DND-41 (cell line): ENCODE results near the gene GGT5.

ENCODE experiments used
- ATAC-seq: fragments of 200-7000 bp; cut with Tn5 transposase; 3 replicates; pipeline ENCODE4 v1.9.1; 2021; ENCODE audit warnings: low read depth; ENCODE audit not compliant: insufficient read depth
- DNase-seq: peaks from one replicate; pipeline ENCODE4 v3.0.0-alpha.2; 2020
- H2AFZ ChIP-seq: 2 replicates; pipeline ENCODE4 v1.6.0; 2012; ENCODE audit warnings: low read depth, low read length
- H3K27ac ChIP-seq: 2 replicates; pipeline ENCODE4 v1.5.1; 2012; ENCODE audit warnings: low read length, inconsistent platforms
- H3K27me3 ChIP-seq: fragments of 200-600 bp; sonication (generic); 2 replicates; pipeline ENCODE4 v1.6.0; 2012; ENCODE audit warnings: low read length, mild to moderate bottlenecking, inconsistent platforms; ENCODE audit not compliant: insufficient read depth, poor library complexity
- H3K36me3 ChIP-seq: 2 replicates; pipeline ENCODE4 v1.5.1; 2012; ENCODE audit warnings: low read length, inconsistent platforms; ENCODE audit not compliant: insufficient read depth
- H3K4me1 ChIP-seq: 2 replicates; pipeline ENCODE4 v1.5.1; 2012; ENCODE audit warnings: mild to moderate bottlenecking, low read length; ENCODE audit not compliant: insufficient read depth
- H3K4me2 ChIP-seq: 2 replicates; pipeline ENCODE4 v1.6.0; 2012; ENCODE audit warnings: mild to moderate bottlenecking, moderate library complexity, low read length, inconsistent platforms; ENCODE audit not compliant: insufficient read depth
- H3K4me3 ChIP-seq, 2 experiments: fragments of 200-600 bp in 1 of 2; shearing (Covaris generic) in 1 of 2; 2 replicates each; pipeline ENCODE4 v1.5.1; 2012 to 2016; ENCODE audit warnings: inconsistent platforms in 2 of 2, low read length in 2 of 2, mild to moderate bottlenecking in 2 of 2, low read depth in 1 of 2, moderate library complexity in 1 of 2
- H3K79me2 ChIP-seq: 2 replicates; pipeline ENCODE4 v1.6.0; 2012; ENCODE audit warnings: low read length, inconsistent platforms; ENCODE audit not compliant: insufficient read depth
- H3K9ac ChIP-seq: 2 replicates; pipeline ENCODE4 v1.6.0; 2012; ENCODE audit warnings: low read depth, mild to moderate bottlenecking, inconsistent platforms, low read length, moderate library complexity
- H3K9me3 ChIP-seq: 2 replicates; pipeline ENCODE4 v1.5.1; 2012; ENCODE audit warnings: low read length, moderate library complexity, mild to moderate bottlenecking, inconsistent platforms; ENCODE audit not compliant: insufficient read depth, severe bottlenecking
- H4K20me1 ChIP-seq: 2 replicates; pipeline ENCODE4 v1.6.0; 2012; ENCODE audit warnings: low read length; ENCODE audit not compliant: insufficient read depth
- EZH2 ChIP-seq: IDR thresholded peaks from 3 replicates; pipeline ENCODE4 v1.6.1; 2012; ENCODE audit warnings: borderline replicate concordance, low read depth, mild to moderate bottlenecking, moderate library complexity, low read length, inconsistent platforms; ENCODE audit not compliant: severe bottlenecking
- TF ChIP-seq, protein P1 (sequence below): IDR thresholded peaks from 2 replicates; pipeline ENCODE4 v1.5.1; 2012; ENCODE audit warnings: borderline replicate concordance, low read length, moderate library complexity, mild to moderate bottlenecking; ENCODE audit not compliant: poor library complexity, severe bottlenecking; ENCODE audit errors: extremely low read depth

Gene GGT5

DNA sequence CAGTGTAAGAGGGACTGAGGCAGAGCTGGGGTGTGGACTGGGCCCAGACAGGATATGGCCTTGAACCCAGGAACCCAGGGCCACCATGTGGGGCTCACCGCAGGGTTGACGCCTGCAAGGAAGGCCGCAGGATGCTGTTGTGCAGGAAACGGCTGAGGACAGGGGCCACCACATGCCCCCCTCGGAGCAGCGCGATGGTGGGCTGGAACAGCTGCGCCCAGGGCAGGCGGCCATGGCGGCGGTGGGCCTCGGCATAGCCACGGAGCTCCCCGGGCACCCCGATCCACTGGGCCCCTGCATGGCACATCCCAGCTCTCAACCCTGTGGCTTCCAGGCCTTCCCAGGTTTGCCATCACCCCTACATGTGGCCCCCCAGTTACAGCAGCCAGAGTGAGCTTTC is 12.2 kb downstream of the GGT5 start:
- H3K36me3 ChIP-seq, result no peaks in the 10 kb centered on the region
- peaks cover 4% of the 10 kb centered on the region; the same call in 1 of the 2 replicates for H4K20me1 ChIP-seq
- TF ChIP-seq, protein P1, sequence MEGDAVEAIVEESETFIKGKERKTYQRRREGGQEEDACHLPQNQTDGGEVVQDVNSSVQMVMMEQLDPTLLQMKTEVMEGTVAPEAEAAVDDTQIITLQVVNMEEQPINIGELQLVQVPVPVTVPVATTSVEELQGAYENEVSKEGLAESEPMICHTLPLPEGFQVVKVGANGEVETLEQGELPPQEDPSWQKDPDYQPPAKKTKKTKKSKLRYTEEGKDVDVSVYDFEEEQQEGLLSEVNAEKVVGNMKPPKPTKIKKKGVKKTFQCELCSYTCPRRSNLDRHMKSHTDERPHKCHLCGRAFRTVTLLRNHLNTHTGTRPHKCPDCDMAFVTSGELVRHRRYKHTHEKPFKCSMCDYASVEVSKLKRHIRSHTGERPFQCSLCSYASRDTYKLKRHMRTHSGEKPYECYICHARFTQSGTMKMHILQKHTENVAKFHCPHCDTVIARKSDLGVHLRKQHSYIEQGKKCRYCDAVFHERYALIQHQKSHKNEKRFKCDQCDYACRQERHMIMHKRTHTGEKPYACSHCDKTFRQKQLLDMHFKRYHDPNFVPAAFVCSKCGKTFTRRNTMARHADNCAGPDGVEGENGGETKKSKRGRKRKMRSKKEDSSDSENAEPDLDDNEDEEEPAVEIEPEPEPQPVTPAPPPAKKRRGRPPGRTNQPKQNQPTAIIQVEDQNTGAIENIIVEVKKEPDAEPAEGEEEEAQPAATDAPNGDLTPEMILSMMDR, result no peak
- TF ChIP-seq EZH2, result no peak
- no peak overlapping the region for H3K4me2 ChIP-seq
- H3K79me2 ChIP-seq, result no peaks in the 10 kb centered on the region
- no peaks in the 10 kb centered on the region for H3K9me3 ChIP-seq
- H3K4me3 ChIP-seq, result no peak overlapping the region
- H3K27me3 ChIP-seq, result no peaks in the 10 kb centered on the region
- no peaks in the 10 kb centered on the region for H3K4me1 ChIP-seq
- no peak overlapping the region for H2AFZ ChIP-seq
- H3K27ac ChIP-seq, result no peak overlapping the region
- ATAC-seq (no peak), DNase-seq (no peak)
- no peak overlapping the region for H3K9ac ChIP-seq

DNA sequence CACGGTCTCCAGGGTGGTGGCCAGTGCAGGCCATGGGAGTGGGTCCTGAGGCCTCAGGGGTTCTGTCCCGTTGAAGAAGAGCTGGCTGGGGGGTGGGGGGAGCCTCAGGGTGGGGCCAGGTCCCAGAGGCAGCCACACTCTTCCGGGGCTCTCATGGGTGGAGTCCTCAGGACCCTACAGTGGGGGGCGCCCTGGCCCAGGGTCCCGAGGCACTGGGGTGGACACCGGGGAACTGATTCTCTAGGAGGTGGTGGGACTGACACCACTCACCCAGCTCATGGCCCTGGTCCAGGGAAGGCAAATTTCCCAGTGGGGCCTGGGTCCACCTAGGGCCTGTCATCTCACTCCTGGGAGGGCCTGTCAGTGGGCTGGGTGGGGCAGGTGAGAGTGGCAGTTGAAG is 12.8 kb downstream of the GGT5 start:
- Histone ChIP-seq H3K4me3 (no peak overlapping the region), H3K27ac (no peak overlapping the region), H3K27me3 (no peaks in the 10 kb centered on the region), H3K36me3 (no peaks in the 10 kb centered on the region), H3K9ac (no peak overlapping the region), H3K79me2 (no peaks in the 10 kb centered on the region), H3K9me3 (no peaks in the 10 kb centered on the region), H2AFZ (no peak overlapping the region), H3K4me2 (no peak overlapping the region), H3K4me1 (no peaks in the 10 kb centered on the region), H4K20me1 (peaks cover 4% of the 10 kb centered on the region; the same call in 1 of the 2 replicates)
- ATAC-seq (no peak), DNase-seq (no peak)
- no peak for TF ChIP-seq EZH2
- TF ChIP-seq, protein P1, result no peak

DNA sequence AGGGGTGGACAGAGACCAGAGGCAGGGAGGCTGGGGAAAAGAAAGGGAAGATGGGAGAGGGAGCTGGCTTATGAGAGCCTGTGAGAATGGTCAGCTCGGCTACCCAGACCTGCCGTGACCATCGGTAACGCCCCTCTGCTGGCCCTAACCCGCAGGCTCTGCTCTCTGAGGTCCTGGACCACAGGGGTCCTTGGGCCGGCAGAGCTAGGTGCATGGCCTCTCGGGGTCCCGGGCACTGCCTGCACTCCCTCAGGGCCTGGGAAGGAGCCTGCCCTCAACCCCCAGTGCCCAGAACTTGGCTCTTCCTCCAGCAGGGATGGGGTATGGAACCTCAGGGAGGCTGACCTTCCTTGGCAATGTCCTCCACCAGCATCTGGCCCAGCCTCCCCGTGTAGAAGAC is 13.2 kb downstream of the GGT5 start:
- Histone ChIP-seq H3K4me3 (no peak overlapping the region), H3K27me3 (no peaks in the 10 kb centered on the region), H4K20me1 (peaks cover 4% of the 10 kb centered on the region; the same call in 1 of the 2 replicates), H3K4me2 (no peak overlapping the region), H3K27ac (no peak overlapping the region), H3K4me1 (no peaks in the 10 kb centered on the region), H3K9ac (no peak overlapping the region), H3K79me2 (no peaks in the 10 kb centered on the region), H3K9me3 (no peaks in the 10 kb centered on the region), H2AFZ (no peak overlapping the region), H3K36me3 (no peaks in the 10 kb centered on the region)
- no peak for ATAC-seq
- TF ChIP-seq, protein P1, result no peak
- no peak for TF ChIP-seq EZH2
- DNase-seq, result no peak
